Measurements from ENCODE around the gene TYMP. TPM values are rescaled to one million over a fixed set of nuclear protein-coding genes. Genes with fewer than 3 reads are reported as not detected.

Gene TYMP
- total RNA-seq, 4 donors from 2014 or later, result 4.4 to 21.5 (median 15.6) TPM

- Histone ChIP-seq H3K4me3 (no peak overlapping the region), H3K27ac (no peak overlapping the region), H3K9me3 (no peaks in the 10 kb centered on the region), H3K36me3 (no peaks in the 10 kb centered on the region), H3K4me1 (no peaks in the 10 kb centered on the region), H3K27me3 (peaks cover 4 to 8% of the 10 kb centered on the region in 2 donors)
- no peak for DNase-seq
- intact Hi-C loops (cut with DNase I; ENCODE audit: low total_unique reads), result no loop called here
- no peak for TF ChIP-seq POLR2A (IDR thresholded peaks at IDR 0.05)
- no peak for TF ChIP-seq CTCF (IDR thresholded peaks at IDR 0.05)
Observed at GRCh38 chr22:50487290-50488005, 42.4 kb downstream of the TYMP start.

GRCh38 chr22:50486561-50487289, 43.1 kb downstream of the TYMP start, which contains the start of gene MIOX:
Gene MIOX, plus strand, starts transcription at chr22:50486859. Its CDS starts 39 bp downstream, at chr22:50486898.
- Histone ChIP-seq H3K9me3 (no peaks in the 10 kb centered on the region), H3K27me3 (peaks cover 11 to 12% of the 10 kb centered on the region in 2 donors), H3K36me3 (no peaks in the 10 kb centered on the region), H3K27ac (no peak within 1 kb of the TSS), H3K4me3 (no peak within 1 kb of the TSS), H3K4me1 (no peaks in the 10 kb centered on the region)
- no peak for DNase-seq
- TF ChIP-seq POLR2A (IDR thresholded peaks at IDR 0.05) (no peak), CTCF (IDR thresholded peaks at IDR 0.05) (no peak)
- intact Hi-C loops (cut with DNase I; ENCODE audit: low total_unique reads), result no loop called here

GRCh38 chr22:50485221-50486131, 44.3 kb downstream of the TYMP start:
- Histone ChIP-seq H3K27me3 (peaks cover 12 to 18% of the 10 kb centered on the region in 2 donors), H3K4me1 (no peaks in the 10 kb centered on the region), H3K4me3 (no peak overlapping the region), H3K9me3 (no peaks in the 10 kb centered on the region), H3K36me3 (no peaks in the 10 kb centered on the region), H3K27ac (no peak overlapping the region)
- intact Hi-C loops (cut with DNase I; ENCODE audit: low total_unique reads), result no loop called here
- DNase-seq, result no peak
- TF ChIP-seq CTCF (IDR thresholded peaks at IDR 0.05), result no peak
- TF ChIP-seq POLR2A (IDR thresholded peaks at IDR 0.05), result no peak

GRCh38 chr22:50483977-50484853, 45.6 kb downstream of the TYMP start:
- Histone ChIP-seq H3K27me3 (peaks cover 12 to 18% of the 10 kb centered on the region in 2 donors), H3K4me1 (no peaks in the 10 kb centered on the region), H3K9me3 (no peaks in the 10 kb centered on the region), H3K4me3 (no peak overlapping the region), H3K36me3 (no peaks in the 10 kb centered on the region), H3K27ac (no peak overlapping the region)
- intact Hi-C loops (cut with DNase I; ENCODE audit: low total_unique reads), result no loop called here
- no peak for TF ChIP-seq CTCF (IDR thresholded peaks at IDR 0.05)
- no peak for TF ChIP-seq POLR2A (IDR thresholded peaks at IDR 0.05)
- no peak for DNase-seq

Measured in uterus (tissue), 4 donors.